HG03520 (cell line): ENCODE measurements around the gene KANSL1L.
A peak's percentile ranks its signal among the peaks of the same experiment; 100 is the strongest.

Experiments
- ATAC-seq: cut with Tn5 transposase; IDR thresholded peaks from one replicate; pipeline ENCODE4 v1.9.1; 2021; ENCODE audit warnings: mild to moderate bottlenecking, moderate library complexity; ENCODE audit not compliant: unreplicated experiment

KANSL1L gene

GRCh38 chr2:210002158-210003157, 168.8 kb downstream of the KANSL1L start, which contains the start of gene RPE:
TSS of gene RPE (plus strand) at chr2:210002638. CDS start at chr2:210002662, 24 bp downstream.
- ATAC-seq = peak; percentile 100

GRCh38 chr2:210000464-210001324, 170.5 kb downstream of the KANSL1L start:
- no peak for ATAC-seq

- no peak for ATAC-seq
Observed at GRCh38 chr2:209998596-209998995, 172.6 kb downstream of the KANSL1L start.

GRCh38 chr2:209993968-209994367, 177.2 kb downstream of the KANSL1L start:
- no peak for ATAC-seq

GRCh38 chr2:209990838-209991237, 180.4 kb downstream of the KANSL1L start:
- no peak for ATAC-seq

GRCh38 chr2:209988010-209988409, 183.2 kb downstream of the KANSL1L start:
- no peak for ATAC-seq

GRCh38 chr2:209986415-209986814, 184.8 kb downstream of the KANSL1L start:
- no peak for ATAC-seq

GRCh38 chr2:209985874-209986273, 185.3 kb downstream of the KANSL1L start:
- no peak for ATAC-seq

- no peak for ATAC-seq
Observed at GRCh38 chr2:209984291-209984690, 186.9 kb downstream of the KANSL1L start.

GRCh38 chr2:209977386-209978239, 193.6 kb downstream of the KANSL1L start:
- no peak for ATAC-seq

- ATAC-seq = peak; percentile 69
Observed at GRCh38 chr2:209976698-209977385, 194.4 kb downstream of the KANSL1L start.

- ATAC-seq = no peak
Observed at GRCh38 chr2:209974576-209974975, 196.6 kb downstream of the KANSL1L start.

GRCh38 chr2:209973328-209973727, 197.9 kb downstream of the KANSL1L start:
- ATAC-seq = no peak
